Spleen (tissue), 11 donors: Measurements from ENCODE around the gene UST. TPM values are rescaled to one million over a fixed set of nuclear protein-coding genes. Genes with fewer than 3 reads are reported as not detected.

Experiments
- DNase-seq: peaks from one replicate; pipeline ENCODE4 v3.0.0-alpha.2; 2020
- H3K27ac ChIP-seq, 8 donors: fragments of 200-600 bp; sonication (generic) in 7 of 8; 1 replicate in 4 of 8; 2 replicates in 4 of 8; pipeline versions ENCODE4 v1.5.0 to v1.8.0; 2016 to 2021; ENCODE audit warnings: inconsistent platforms in 4 of 8, mild to moderate bottlenecking in 4 of 8, moderate library complexity in 1 of 8
- H3K27me3 ChIP-seq, 7 donors: fragments of 200-600 bp; sonication (generic) in 6 of 7; replicated peaks in 1 of 7; 1 replicate in 4 of 7; 2 replicates in 3 of 7; pipeline versions ENCODE4 v1.5.0 to v1.8.0; 2016 to 2021; ENCODE audit warnings: inconsistent platforms in 3 of 7, mild to moderate bottlenecking in 1 of 7
- H3K36me3 ChIP-seq, 6 donors: fragments of 200-600 bp; sonication (generic) in 5 of 6; 1 replicate in 4 of 6; 2 replicates in 2 of 6; pipeline versions ENCODE4 v1.5.0 to v1.8.0; 2016 to 2021; ENCODE audit warnings: inconsistent platforms in 2 of 6
- H3K4me1 ChIP-seq, 6 donors: fragments of 200-600 bp; sonication (generic) in 5 of 6; 1 replicate in 3 of 6; 2 replicates in 3 of 6; pipeline versions ENCODE4 v1.5.0 to v1.8.0; 2016 to 2021; ENCODE audit warnings: inconsistent platforms in 3 of 6
- H3K4me3 ChIP-seq, 8 donors: fragments of 200-600 bp; sonication (generic) in 7 of 8; 1 replicate in 4 of 8; 2 replicates in 4 of 8; pipeline versions ENCODE4 v1.5.0 to v1.8.0; 2016 to 2021; ENCODE audit warnings: inconsistent platforms in 4 of 8, mild to moderate bottlenecking in 4 of 8, moderate library complexity in 2 of 8
- H3K9me3 ChIP-seq, 8 donors: fragments of 200-600 bp; sonication (generic) in 7 of 8; 1 replicate in 4 of 8; 2 replicates in 4 of 8; pipeline versions ENCODE4 v1.5.0 to v1.8.0; 2016 to 2021; ENCODE audit warnings: inconsistent platforms in 4 of 8
- POLR2A ChIP-seq, 3 donors: fragments of 450-650 bp; IDR thresholded peaks; one replicate each; pipeline ENCODE4 v1.5.1; 2017; ENCODE audit warnings: antibody characterized with exemption in 3 of 3, mild to moderate bottlenecking in 1 of 3
- POLR2AphosphoS5 ChIP-seq, 3 donors: sonication (generic); formaldehyde crosslinking; IDR thresholded peaks; one replicate each; pipeline ENCODE4 v1.5.1; 2017; ENCODE audit warnings: antibody characterized with exemption in 3 of 3
- WGBS, 5 donors: extraction: QIAGEN DNeasy Blood & Tissue Kit in 3 of 5; methylation state at CpG; one replicate each; pipeline versions ENCODE4 v1.1.5 to v1.1.7; 2013 to 2018; 5-methylcytosine and 5-hydroxymethylcytosine counted together
- intact Hi-C: fragments of 100-400 bp; cut with DNase I; formaldehyde crosslinking; loops from one replicate; pipeline ENCODE4 v1.15.0; 2023; ENCODE audit warnings: low total_unique reads
- polyA plus RNA-seq, 3 donors: library from polyadenylated mRNA; stranded (reverse); fragments of 200-250 nt; gene quantifications; one replicate each; pipeline ENCODE4 v1.2.1, GENCODE V29; 2013
- total RNA-seq, 7 donors: library from RNA; depleted of rRNA in 3 of 7; stranded (reverse); fragments of >200 nt in 3 of 7; fragmentation: NEBNext Ultra II Directional in 4 of 7; extraction: Animal tissue kit (Norgen Biotek cat#: 25700) in 4 of 7; gene quantifications; one replicate each; pipeline versions ENCODE4 v1.1.0 to v1.2.1, GENCODE V29; 2016 to 2021
- TF ChIP-seq, protein P1 (sequence below), 11 experiments: fragments of 200-600 bp in 7 of 11; fragments of 450-650 bp in 4 of 11; sonication (generic) in 4 of 11; IDR thresholded peaks in 8 of 11; conservative IDR thresholded peaks in 3 of 11; 1 replicate in 7 of 11; 2 replicates in 4 of 11; pipeline versions ENCODE4 v1.4.0 to v1.8.0; 2016 to 2021; ENCODE audit warnings: antibody characterized with exemption in 11 of 11, inconsistent platforms in 4 of 11, mild to moderate bottlenecking in 1 of 11
- donor health status: healthy with polysubstance abuse.
- donor health status: DM: no; HTN: no; CAD: no; lungs with moderate emphysema.
- donor health status: DM: no; HTN: no; CAD: no.
- donor health status: Bipolar disorder and iron deficiency.
- donor health status: healthy.
- donor health status: DM: no; HTN: no; CAD: no.
- donor health status: DM: yes; HTN: yes; CAD: no.

UST gene
- total and polyA plus RNA-seq, 10 donors = 6.4 to 26.8 (median 14.4) TPM

DNA sequence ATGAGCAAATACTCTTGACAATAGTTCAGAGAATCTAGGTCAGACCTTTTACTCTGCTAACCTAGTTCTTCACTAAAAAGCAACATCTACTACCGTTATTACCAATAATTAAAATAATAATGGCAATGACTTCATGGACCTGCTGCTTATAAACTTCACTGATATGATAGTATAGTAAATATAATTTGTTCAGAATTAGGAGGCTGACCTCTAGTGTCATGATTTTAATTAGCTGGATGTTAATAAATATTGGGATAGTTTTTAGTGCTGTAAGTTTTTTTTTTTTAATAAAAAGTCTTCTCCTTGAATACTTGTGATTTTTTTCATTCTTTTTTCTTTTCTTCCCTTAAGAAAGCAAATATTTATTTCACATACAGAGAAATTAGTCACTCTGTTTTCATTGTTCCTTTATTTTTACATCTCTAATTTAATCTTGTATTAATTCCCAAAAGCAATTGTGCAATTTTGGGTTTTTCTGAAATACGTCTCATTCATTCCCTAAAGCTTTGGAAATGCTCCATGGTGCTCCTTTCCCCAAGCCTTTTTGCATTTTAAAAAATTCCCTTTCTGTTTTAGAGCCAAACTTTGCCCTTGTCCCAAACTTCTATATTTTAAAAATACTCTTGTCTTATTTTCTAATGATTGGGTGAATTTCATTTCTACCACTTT is 46.6 kb upstream of the UST start:
- Histone ChIP-seq H3K36me3 (no peaks in the 10 kb centered on the region), H3K4me1 (peaks cover 0 to 25% (median 18%) of the 10 kb centered on the region in 6 donors), H3K27ac (peak overlapping the region in 6 of 8 donors; percentile 27 to 70 (median 42)), H3K27me3 (no peaks in the 10 kb centered on the region), H3K9me3 (peaks cover 0 to 11% (median 0%) of the 10 kb centered on the region in 8 donors), H3K4me3 (peak overlapping the region in 6 of 8 donors; percentile 5 to 57 (median 30))
- 54 to 59% (median 57%) methylated on average over 2 of the region's 2 CpGs for WGBS, 5 donors
- TF ChIP-seq POLR2A (IDR thresholded peaks at IDR 0.05) = no peak
- TF ChIP-seq, protein P1, sequence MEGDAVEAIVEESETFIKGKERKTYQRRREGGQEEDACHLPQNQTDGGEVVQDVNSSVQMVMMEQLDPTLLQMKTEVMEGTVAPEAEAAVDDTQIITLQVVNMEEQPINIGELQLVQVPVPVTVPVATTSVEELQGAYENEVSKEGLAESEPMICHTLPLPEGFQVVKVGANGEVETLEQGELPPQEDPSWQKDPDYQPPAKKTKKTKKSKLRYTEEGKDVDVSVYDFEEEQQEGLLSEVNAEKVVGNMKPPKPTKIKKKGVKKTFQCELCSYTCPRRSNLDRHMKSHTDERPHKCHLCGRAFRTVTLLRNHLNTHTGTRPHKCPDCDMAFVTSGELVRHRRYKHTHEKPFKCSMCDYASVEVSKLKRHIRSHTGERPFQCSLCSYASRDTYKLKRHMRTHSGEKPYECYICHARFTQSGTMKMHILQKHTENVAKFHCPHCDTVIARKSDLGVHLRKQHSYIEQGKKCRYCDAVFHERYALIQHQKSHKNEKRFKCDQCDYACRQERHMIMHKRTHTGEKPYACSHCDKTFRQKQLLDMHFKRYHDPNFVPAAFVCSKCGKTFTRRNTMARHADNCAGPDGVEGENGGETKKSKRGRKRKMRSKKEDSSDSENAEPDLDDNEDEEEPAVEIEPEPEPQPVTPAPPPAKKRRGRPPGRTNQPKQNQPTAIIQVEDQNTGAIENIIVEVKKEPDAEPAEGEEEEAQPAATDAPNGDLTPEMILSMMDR (IDR thresholded peaks at IDR 0.05 in 8 of 11, conservative IDR thresholded peaks at IDR 0.05 in 3 of 11) = peak in 1 of 11 experiments; percentile 16
- DNase-seq = no peak
- intact Hi-C loops = no loop called here

DNA sequence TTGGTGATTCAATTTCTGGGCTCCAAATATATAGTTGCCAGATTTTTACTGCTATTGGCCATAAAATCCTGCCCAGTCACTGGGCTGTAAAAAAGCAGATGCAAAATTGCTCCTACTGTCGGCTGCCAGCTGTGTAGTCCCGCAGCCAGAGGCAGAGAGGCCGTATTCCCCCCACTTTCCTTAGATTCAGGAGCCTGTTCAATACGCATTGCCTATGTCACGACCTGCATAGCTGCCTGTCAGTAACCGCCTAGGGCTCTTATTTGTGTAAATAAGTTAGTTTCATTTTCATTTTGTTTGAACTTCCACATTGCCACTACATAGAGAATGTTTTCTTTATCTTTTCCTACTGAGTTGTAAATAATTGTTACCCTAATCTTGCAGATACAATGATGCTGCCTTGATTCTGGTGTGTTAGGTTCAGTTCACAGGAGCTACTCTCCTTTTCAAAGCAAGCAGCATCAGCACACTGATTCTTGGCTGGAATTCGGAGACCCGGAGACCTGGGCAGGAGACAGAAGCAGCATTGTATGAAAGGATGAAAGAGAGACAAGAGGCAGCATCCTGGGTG is 46.0 kb upstream of the UST start:
- DNase-seq = no peak
- TF ChIP-seq, protein P1 (IDR thresholded peaks at IDR 0.05 in 8 of 11, conservative IDR thresholded peaks at IDR 0.05 in 3 of 11) = no peak
- TF ChIP-seq POLR2AphosphoS5 (IDR thresholded peaks at IDR 0.05) = no peak
- no peak for TF ChIP-seq POLR2A (IDR thresholded peaks at IDR 0.05)
- Histone ChIP-seq H3K36me3 (no peaks in the 10 kb centered on the region), H3K4me1 (peaks cover 0 to 25% (median 18%) of the 10 kb centered on the region in 6 donors), H3K27ac (peak overlapping the region in 6 of 8 donors; percentile 27 to 70 (median 42)), H3K27me3 (no peaks in the 10 kb centered on the region), H3K4me3 (peak overlapping the region in 7 of 8 donors; percentile 5 to 57 (median 28)), H3K9me3 (peaks cover 0 to 11% (median 0%) of the 10 kb centered on the region in 8 donors)
- intact Hi-C loops = no loop called here
- 15 to 21% (median 16%) methylated on average over 8 of the region's 8 CpGs for WGBS, 5 donors

DNA sequence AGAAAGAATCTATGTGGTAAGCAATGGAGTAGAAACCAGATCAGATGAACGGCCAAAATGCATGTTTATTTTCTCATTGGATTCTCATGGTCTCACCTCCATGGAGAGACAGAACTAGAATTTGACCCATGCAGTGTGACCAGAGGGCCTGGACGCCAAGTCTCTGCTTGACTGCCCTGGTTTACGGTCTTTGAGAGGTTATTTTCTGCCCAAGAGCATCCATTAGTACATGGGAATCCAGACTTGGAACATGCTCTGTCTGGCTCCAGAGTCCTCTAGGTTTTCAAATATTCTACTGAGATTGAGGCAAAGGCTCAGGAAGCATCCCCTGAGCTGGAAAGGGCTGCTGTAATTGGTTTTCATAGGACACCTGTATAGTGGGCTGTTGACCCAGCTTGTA is 45.5 kb upstream of the UST start:
- H3K9me3 ChIP-seq = peaks cover 0 to 11% (median 0%) of the 10 kb centered on the region in 8 donors
- TF ChIP-seq POLR2A (IDR thresholded peaks at IDR 0.05) = no peak
- TF ChIP-seq POLR2AphosphoS5 (IDR thresholded peaks at IDR 0.05) = no peak
- TF ChIP-seq, protein P1 (IDR thresholded peaks at IDR 0.05 in 8 of 11, conservative IDR thresholded peaks at IDR 0.05 in 3 of 11) = no peak
- intact Hi-C loops = no loop called here
- no peak for DNase-seq
- H3K27me3 ChIP-seq = no peaks in the 10 kb centered on the region
- 78 to 91% (median 83%) methylated on average over 3 of the region's 3 CpGs for WGBS, 5 donors
- H3K36me3 ChIP-seq = no peaks in the 10 kb centered on the region
- H3K4me1 ChIP-seq = peaks cover 0 to 25% (median 18%) of the 10 kb centered on the region in 6 donors
- peak overlapping the region in 5 of 8 donors; percentile 27 to 70 (median 44) for H3K27ac ChIP-seq
- peak overlapping the region in 3 of 8 donors; percentile 5 to 57 (median 38) for H3K4me3 ChIP-seq

DNA sequence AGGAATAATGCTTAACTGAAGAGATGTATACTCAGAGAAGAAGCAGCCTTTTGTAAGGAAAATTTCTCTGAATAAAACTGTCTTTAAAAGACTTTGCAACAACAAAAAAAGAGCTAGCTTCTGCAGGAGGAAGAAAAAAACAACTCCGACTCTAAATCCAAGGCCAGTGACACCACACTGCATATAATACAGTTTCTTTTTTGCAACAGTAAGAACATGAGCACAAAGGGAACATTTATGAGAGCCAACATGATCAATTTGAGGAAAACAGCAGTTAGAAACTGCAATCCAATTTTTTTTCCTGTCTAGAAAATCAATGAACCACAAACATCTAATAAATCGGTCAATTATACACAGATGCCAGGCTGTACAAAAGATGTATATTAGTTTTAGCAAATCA is 42.9 kb upstream of the UST start:
- Histone ChIP-seq H3K36me3 (no peaks in the 10 kb centered on the region), H3K4me1 (peaks cover 0 to 25% (median 18%) of the 10 kb centered on the region in 6 donors), H3K27ac (no peak overlapping the region), H3K4me3 (no peak overlapping the region), H3K9me3 (peaks cover 0 to 11% (median 0%) of the 10 kb centered on the region in 8 donors), H3K27me3 (no peaks in the 10 kb centered on the region)
- TF ChIP-seq POLR2A (IDR thresholded peaks at IDR 0.05) (no peak), POLR2AphosphoS5 (IDR thresholded peaks at IDR 0.05) (no peak)
- TF ChIP-seq, protein P1 (IDR thresholded peaks at IDR 0.05 in 8 of 11, conservative IDR thresholded peaks at IDR 0.05 in 3 of 11) = no peak
- DNase-seq = no peak
- intact Hi-C loops = no loop called here
- 77 to 91% (median 87%) methylated on average over 2 of the region's 2 CpGs for WGBS, 5 donors
